ENCODE data around the gene EIF3B. TPM values are rescaled to one million over a fixed set of nuclear protein-coding genes. Genes with fewer than 3 reads are reported as not detected.

Gene EIF3B
- total RNA-seq, 1 donor from 2014 or later: 132 TPM

- H3K36me3 Mint-ChIP-seq (ENCODE audit: unreplicated experiment): peaks cover 7% of the 10 kb centered on the region
- peaks cover 38% of the 10 kb centered on the region for H3K4me1 Mint-ChIP-seq (ENCODE audit: unreplicated experiment)
- H3K27me3 Mint-ChIP-seq (ENCODE audit: unreplicated experiment): no peaks in the 10 kb centered on the region
- no peak for TF ChIP-seq CTCF (IDR thresholded peaks at IDR 0.05)
- no peak overlapping the region for H3K27ac Mint-ChIP-seq (ENCODE audit: unreplicated experiment)
- no peaks in the 10 kb centered on the region for H3K9me3 Mint-ChIP-seq (ENCODE audit: unreplicated experiment)
- DNase-seq (ENCODE audit: extremely low spot score, unreplicated experiment): no peak
- peak overlapping the region; percentile 83 for H3K4me3 Mint-ChIP-seq (ENCODE audit: unreplicated experiment)
Observed at GRCh38 chr7:2404714-2405119, 50.1 kb downstream of the EIF3B start.

- DNase-seq (ENCODE audit: extremely low spot score, unreplicated experiment): no peak
- no peaks in the 10 kb centered on the region for H3K9me3 Mint-ChIP-seq (ENCODE audit: unreplicated experiment)
- TF ChIP-seq CTCF (IDR thresholded peaks at IDR 0.05): no peak
- no peaks in the 10 kb centered on the region for H3K27me3 Mint-ChIP-seq (ENCODE audit: unreplicated experiment)
- H3K4me3 Mint-ChIP-seq (ENCODE audit: unreplicated experiment): peak overlapping the region; percentile 83
- H3K4me1 Mint-ChIP-seq (ENCODE audit: unreplicated experiment): peaks cover 37% of the 10 kb centered on the region
- peaks cover 7% of the 10 kb centered on the region for H3K36me3 Mint-ChIP-seq (ENCODE audit: unreplicated experiment)
- H3K27ac Mint-ChIP-seq (ENCODE audit: unreplicated experiment): no peak overlapping the region
Observed at GRCh38 chr7:2405201-2405600, 50.6 kb downstream of the EIF3B start.

GRCh38 chr7:2405601-2406345 lies 51.1 kb downstream of the EIF3B start:
- Mint-ChIP-seq H3K36me3 (ENCODE audit: unreplicated experiment) (peaks cover 7% of the 10 kb centered on the region), H3K9me3 (ENCODE audit: unreplicated experiment) (no peaks in the 10 kb centered on the region), H3K27ac (ENCODE audit: unreplicated experiment) (no peak overlapping the region), H3K4me3 (ENCODE audit: unreplicated experiment) (no peak overlapping the region), H3K4me1 (ENCODE audit: unreplicated experiment) (peaks cover 39% of the 10 kb centered on the region), H3K27me3 (ENCODE audit: unreplicated experiment) (no peaks in the 10 kb centered on the region)
- DNase-seq (ENCODE audit: extremely low spot score, unreplicated experiment): no peak
- no peak for TF ChIP-seq CTCF (IDR thresholded peaks at IDR 0.05)

- peaks cover 9% of the 10 kb centered on the region for H3K36me3 Mint-ChIP-seq (ENCODE audit: unreplicated experiment)
- H3K4me3 Mint-ChIP-seq (ENCODE audit: unreplicated experiment): no peak overlapping the region
- peaks cover 52% of the 10 kb centered on the region for H3K4me1 Mint-ChIP-seq (ENCODE audit: unreplicated experiment)
- no peak for DNase-seq (ENCODE audit: extremely low spot score, unreplicated experiment)
- peak overlapping the region; percentile 62 for H3K27ac Mint-ChIP-seq (ENCODE audit: unreplicated experiment)
- no peaks in the 10 kb centered on the region for H3K9me3 Mint-ChIP-seq (ENCODE audit: unreplicated experiment)
- no peaks in the 10 kb centered on the region for H3K27me3 Mint-ChIP-seq (ENCODE audit: unreplicated experiment)
- no peak for TF ChIP-seq CTCF (IDR thresholded peaks at IDR 0.05)
Observed at GRCh38 chr7:2409745-2410414, 55.3 kb downstream of the EIF3B start.

- H3K4me3 Mint-ChIP-seq (ENCODE audit: unreplicated experiment): no peak overlapping the region
- no peak for TF ChIP-seq CTCF (IDR thresholded peaks at IDR 0.05)
- peaks cover 8% of the 10 kb centered on the region for H3K36me3 Mint-ChIP-seq (ENCODE audit: unreplicated experiment)
- H3K4me1 Mint-ChIP-seq (ENCODE audit: unreplicated experiment): peaks cover 42% of the 10 kb centered on the region
- no peak for DNase-seq (ENCODE audit: extremely low spot score, unreplicated experiment)
- no peaks in the 10 kb centered on the region for H3K9me3 Mint-ChIP-seq (ENCODE audit: unreplicated experiment)
- H3K27me3 Mint-ChIP-seq (ENCODE audit: unreplicated experiment): no peaks in the 10 kb centered on the region
- no peak overlapping the region for H3K27ac Mint-ChIP-seq (ENCODE audit: unreplicated experiment)
Observed at GRCh38 chr7:2411049-2411448, 56.4 kb downstream of the EIF3B start.
